K562 (cell line): ENCODE results near the gene ANKRD13C. TPM values are rescaled to one million over a fixed set of nuclear protein-coding genes. Genes with fewer than 3 reads are reported as not detected.

Experiments
- CHCHD3 ChIP-seq: fragments of 250-450 bp; sonication (Bioruptor Pico); IDR thresholded peaks from 2 replicates; pipeline ENCODE4 v2.1.2; 2022; ENCODE audit warnings: mild to moderate bottlenecking
- EWSR1 ChIP-seq: fragments of 450-650 bp; IDR thresholded peaks from 2 replicates; pipeline ENCODE4 v1.6.1; 2018; ENCODE audit warnings: borderline replicate concordance, mild to moderate bottlenecking, low read depth, moderate library complexity; ENCODE audit not compliant: partially characterized antibody
- HDAC8 ChIP-seq: fragments of 450-650 bp; IDR thresholded peaks from 2 replicates; pipeline ENCODE4 v1.6.1; 2016; ENCODE audit warnings: mild to moderate bottlenecking, missing genetic modification characterization, moderate library complexity, missing compliant biosample characterization
- JUNB ChIP-seq: fragments of 450-650 bp; formaldehyde crosslinking; conservative IDR thresholded peaks from 2 replicates; pipeline ENCODE4 v1.4.0; 2020; ENCODE audit warnings: mild to moderate bottlenecking
- NKRF ChIP-seq: fragments of 450-650 bp; IDR thresholded peaks from 2 replicates; pipeline ENCODE4 v1.6.1; 2016; ENCODE audit warnings: borderline replicate concordance
- POLR2H ChIP-seq: IDR thresholded peaks from 2 replicates; pipeline ENCODE4 v1.6.1; 2016; ENCODE audit warnings: missing genetic modification characterization, low read depth, mild to moderate bottlenecking, control low read depth, missing compliant biosample characterization, moderate library complexity
- PRDM10 ChIP-seq: fragments of 450-650 bp; IDR thresholded peaks from 2 replicates; pipeline ENCODE4 v1.6.1; 2018; ENCODE audit not compliant: partially characterized antibody
- THAP12 ChIP-seq: fragments of 250-450 bp; sonication (Bioruptor Pico); IDR thresholded peaks from 2 replicates; pipeline ENCODE4 v1.9.0; 2021; ENCODE audit warnings: mild to moderate bottlenecking, inconsistent platforms
- TOE1 ChIP-seq, 2 experiments: fragments of 450-650 bp in 1 of 2; sonication (generic) in 1 of 2; formaldehyde crosslinking in 1 of 2; IDR thresholded peaks; 2 replicates each; pipeline versions ENCODE4 v1.7.1 to v1.8.0; 2016 to 2022; ENCODE audit warnings: borderline replicate concordance in 2 of 2, mild to moderate bottlenecking in 2 of 2, antibody characterized with exemption in 1 of 2, inconsistent platforms in 1 of 2, low read depth in 1 of 2, missing genetic modification reagents in 1 of 2, moderate library complexity in 1 of 2
- XRCC5 ChIP-seq: fragments of 200-400 bp; formaldehyde crosslinking; IDR thresholded peaks from 2 replicates; pipeline ENCODE4 v1.6.1; 2017; ENCODE audit warnings: low read depth, mild to moderate bottlenecking, low read length
- ZEB2 ChIP-seq: fragments of 450-650 bp; IDR thresholded peaks from 2 replicates; pipeline ENCODE4 v1.6.1; 2016
- ZNF134 ChIP-seq: fragments of 250-450 bp; sonication (Bioruptor Pico); conservative IDR thresholded peaks from 2 replicates; pipeline ENCODE4 v1.4.0; 2020
- ZNF717 ChIP-seq: fragments of 250-450 bp; sonication (Bioruptor Pico); IDR thresholded peaks from 2 replicates; pipeline ENCODE4 v1.5.0; 2021
- polyA plus RNA-seq, 8 experiments: library from polyadenylated mRNA; depleted of rRNA in 4 of 8; stranded (reverse) in 5 of 8; unstranded in 3 of 8; fragments of >200 nt; fragmentation: Nextera tagmentation in 2 of 8; fragmentation: Illumina TruSeq in 1 of 8; extraction: Ambion mirVana in 2 of 8; extraction: Trizol in 1 of 8; gene quantifications; 2 replicates each; pipeline versions ENCODE4 v1.2.1 to v1.2.3, GENCODE V29; 2011 to 2014; ENCODE audit warnings: inconsistent platforms in 1 of 8, missing spikeins in 1 of 8
- total RNA-seq, 7 experiments: library from RNA; depleted of rRNA in 6 of 7; stranded (reverse); fragments of >200 nt in 6 of 7; fragmentation: Illumina TruSeq in 2 of 7; extraction: Trizol in 2 of 7; gene quantifications; 2 replicates each; pipeline versions ENCODE4 v1.2.1 to v1.2.3, GENCODE V29; 2011 to 2021; ENCODE audit warnings: low replicate concordance in 1 of 7
- TF ChIP-seq, protein P1 (sequence below): sonication (generic); formaldehyde crosslinking; IDR thresholded peaks from 2 replicates; pipeline ENCODE4 v1.8.0; 2023; ENCODE audit warnings: mild to moderate bottlenecking, missing genetic modification reagents

The ANKRD13C gene
- total and polyA plus RNA-seq, 9 of the 15 experiments (the other 6 are each of a cell fraction or from before 2014, with no cell fraction given) = 3.4 to 22.8 (median 12.5) TPM

DNA sequence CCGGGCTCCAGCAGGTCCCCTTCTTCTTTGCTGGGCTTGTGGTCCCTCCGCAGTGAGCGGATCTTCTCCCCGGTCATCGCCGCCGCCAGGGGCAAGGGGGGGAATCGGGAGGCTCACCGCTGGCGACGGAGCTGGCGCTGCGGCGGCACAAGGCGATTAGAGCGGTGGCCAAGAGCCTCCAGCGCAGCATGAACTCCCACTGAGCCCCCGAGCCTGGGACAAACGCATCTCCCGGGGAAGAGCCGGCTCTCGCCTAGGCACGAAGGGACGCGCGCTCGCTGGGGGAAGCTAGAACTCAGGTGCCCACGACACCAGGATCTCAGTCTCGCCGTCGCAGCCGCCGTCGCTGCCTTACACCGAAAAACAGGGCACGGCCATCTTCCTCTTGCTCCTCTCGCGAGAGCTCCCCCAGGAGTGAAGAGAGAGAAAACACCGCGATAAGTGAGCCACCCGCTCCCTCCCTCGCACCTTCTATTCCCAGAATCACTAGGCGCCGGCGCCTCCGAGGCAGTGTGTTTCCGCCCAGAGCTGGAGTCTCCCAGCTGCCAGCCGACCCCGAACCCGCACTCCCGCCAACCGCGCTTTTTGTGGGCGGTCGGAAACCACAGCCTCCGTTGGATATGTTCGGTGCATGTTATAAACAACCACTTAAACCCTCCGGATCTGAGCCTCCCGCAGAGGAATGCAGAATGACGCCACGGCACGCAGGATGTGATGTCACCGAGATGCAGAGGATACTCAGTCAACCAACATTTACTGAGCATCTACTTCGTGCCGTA is at the start of gene ANKRD13C (continued):
- peak; percentile 78; the same call in 1 of the 2 replicates for TF ChIP-seq THAP12 (CRISPR knock-in tag)
- TF ChIP-seq EWSR1 = no peak
- TF ChIP-seq TOE1 (IDR thresholded peaks at IDR 0.05; ENCODE audit: borderline replicate concordance) = peak; percentile 53; the same call in 1 of the 2 replicates
- TF ChIP-seq TOE1 (CRISPR knock-in tag; IDR thresholded peaks at IDR 0.05; ENCODE audit: borderline replicate concordance, low read depth) = 0 out of 2 replicates have a peak, but pooled peaks have one; percentile 43
- TF ChIP-seq JUNB (CRISPR knock-in tag) = no peak
- no peak for TF ChIP-seq ZNF717
- peak; percentile 20; the same call in 1 of the 2 replicates for TF ChIP-seq CHCHD3 (CRISPR knock-in tag)
- peak; percentile 13 for TF ChIP-seq PRDM10
- TF ChIP-seq POLR2H = peak; percentile 95
- TF ChIP-seq, protein P1, sequence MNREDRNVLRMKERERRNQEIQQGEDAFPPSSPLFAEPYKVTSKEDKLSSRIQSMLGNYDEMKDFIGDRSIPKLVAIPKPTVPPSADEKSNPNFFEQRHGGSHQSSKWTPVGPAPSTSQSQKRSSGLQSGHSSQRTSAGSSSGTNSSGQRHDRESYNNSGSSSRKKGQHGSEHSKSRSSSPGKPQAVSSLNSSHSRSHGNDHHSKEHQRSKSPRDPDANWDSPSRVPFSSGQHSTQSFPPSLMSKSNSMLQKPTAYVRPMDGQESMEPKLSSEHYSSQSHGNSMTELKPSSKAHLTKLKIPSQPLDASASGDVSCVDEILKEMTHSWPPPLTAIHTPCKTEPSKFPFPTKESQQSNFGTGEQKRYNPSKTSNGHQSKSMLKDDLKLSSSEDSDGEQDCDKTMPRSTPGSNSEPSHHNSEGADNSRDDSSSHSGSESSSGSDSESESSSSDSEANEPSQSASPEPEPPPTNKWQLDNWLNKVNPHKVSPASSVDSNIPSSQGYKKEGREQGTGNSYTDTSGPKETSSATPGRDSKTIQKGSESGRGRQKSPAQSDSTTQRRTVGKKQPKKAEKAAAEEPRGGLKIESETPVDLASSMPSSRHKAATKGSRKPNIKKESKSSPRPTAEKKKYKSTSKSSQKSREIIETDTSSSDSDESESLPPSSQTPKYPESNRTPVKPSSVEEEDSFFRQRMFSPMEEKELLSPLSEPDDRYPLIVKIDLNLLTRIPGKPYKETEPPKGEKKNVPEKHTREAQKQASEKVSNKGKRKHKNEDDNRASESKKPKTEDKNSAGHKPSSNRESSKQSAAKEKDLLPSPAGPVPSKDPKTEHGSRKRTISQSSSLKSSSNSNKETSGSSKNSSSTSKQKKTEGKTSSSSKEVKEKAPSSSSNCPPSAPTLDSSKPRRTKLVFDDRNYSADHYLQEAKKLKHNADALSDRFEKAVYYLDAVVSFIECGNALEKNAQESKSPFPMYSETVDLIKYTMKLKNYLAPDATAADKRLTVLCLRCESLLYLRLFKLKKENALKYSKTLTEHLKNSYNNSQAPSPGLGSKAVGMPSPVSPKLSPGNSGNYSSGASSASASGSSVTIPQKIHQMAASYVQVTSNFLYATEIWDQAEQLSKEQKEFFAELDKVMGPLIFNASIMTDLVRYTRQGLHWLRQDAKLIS = peak; percentile 52; the same call in 1 of the 2 replicates
- TF ChIP-seq NKRF = peak; percentile 63; the same call in 1 of the 2 replicates
- TF ChIP-seq ZEB2 = no peak
- peak; percentile 71 for TF ChIP-seq ZNF134 (CRISPR knock-in tag)
- TF ChIP-seq HDAC8 (tag) = no peak
- TF ChIP-seq XRCC5 = no peak
